Stomach (tissue), 4 donors: ENCODE results near the gene ULBP2.
"Not testable (repeated sequence)": the region's sequence is repeated elsewhere in the genome, so short reads cannot be mapped to it uniquely, and the experiment has no call there.

Experiments used
- CTCF ChIP-seq, 7 experiments: fragments of 450-650 bp in 4 of 7; fragments of 200-600 bp in 3 of 7; sonication (generic) in 3 of 7; IDR thresholded peaks; one replicate each; pipeline ENCODE4 v1.5.1; 2016 to 2019; ENCODE audit warnings: antibody characterized with exemption in 7 of 7, control low read depth in 2 of 7, mild to moderate bottlenecking in 1 of 7
- EP300 ChIP-seq: sonication (generic); formaldehyde crosslinking; IDR thresholded peaks from one replicate; pipeline ENCODE4 v1.6.1; 2017; ENCODE audit warnings: antibody characterized with exemption
- POLR2A ChIP-seq, 4 donors: fragments of 450-650 bp; IDR thresholded peaks; one replicate each; pipeline ENCODE4 v1.6.1; 2016; ENCODE audit warnings: antibody characterized with exemption in 4 of 4, control low read depth in 2 of 4, mild to moderate bottlenecking in 1 of 4, moderate library complexity in 1 of 4
- POLR2AphosphoS5 ChIP-seq, 3 donors: sonication (generic); formaldehyde crosslinking; IDR thresholded peaks; one replicate each; pipeline ENCODE4 v1.6.1; 2016; ENCODE audit warnings: antibody characterized with exemption in 3 of 3

GRCh38 chr6:149955654-149956317 lies 14.0 kb downstream of the ULBP2 start:
- TF ChIP-seq CTCF (IDR thresholded peaks at IDR 0.05); POLR2A (IDR thresholded peaks at IDR 0.05); EP300; POLR2AphosphoS5 (IDR thresholded peaks at IDR 0.05): not testable (repeated sequence)
